A549 (cell line): ENCODE results near the gene HPCA. TPM values are rescaled to one million over a fixed set of nuclear protein-coding genes. Genes with fewer than 3 reads are reported as not detected.
A peak's percentile ranks its signal among the peaks of the same experiment; 100 is the strongest.

Experiments
- ATAC-seq, 2 experiments: fragments of 200-7000 bp in 1 of 2; fragments of >200 bp in 1 of 2; cut with Nextera tagmentation in 1 of 2; cut with Tn5 transposase in 1 of 2; 3 replicates each; pipeline versions ENCODE4 v1.8.0 to v1.9.1; 2018 to 2020; ENCODE audit warnings: mild to moderate bottlenecking in 1 of 2, moderate library complexity in 1 of 2
- CTCF ChIA-PET: fragments of 300-600 bp; sonication (Branson Sonifier 250); formaldehyde crosslinking; extraction: SDS; loops from one replicate; lab custom pipeline; 2021; ENCODE audit warnings: antibody characterized with exemption, inconsistent platforms; lab: Yijun Ruan, JAX
- POLR2A ChIA-PET: fragments of 350-600 bp; formaldehyde crosslinking; extraction: SDS; loops from one replicate; lab custom pipeline; 2021; ENCODE audit warnings: antibody characterized with exemption, inconsistent platforms; lab: Yijun Ruan, JAX
- DNase-seq, 2 experiments: peaks; one replicate each; pipeline versions ENCODE4 v3.0.0 to v3.0.0-alpha.2; 2011 to 2016; ENCODE audit warnings: low read depth in 1 of 2, low spot score in 1 of 2
- FAIRE-seq: peaks from 2 replicates; lab custom pipeline; 2011; peaks lifted over from hg19 to GRCh38; lab: Jason Lieb, UNC
- H3K27ac ChIP-seq, 2 experiments: fragments of >200 bp; sonication (Bioruptor Twin); formaldehyde crosslinking; 3 replicates each; pipeline ENCODE4 v1.5.1; 2016 to 2017
- H3K4me1 ChIP-seq: fragments of >200 bp; sonication (Bioruptor Twin); formaldehyde crosslinking; 3 replicates; pipeline ENCODE4 v1.6.1; 2016
- H3K4me2 ChIP-seq: fragments of >200 bp; sonication (Bioruptor Twin); formaldehyde crosslinking; 3 replicates; pipeline ENCODE4 v1.6.1; 2016
- H3K4me3 ChIP-seq: fragments of >200 bp; sonication (Bioruptor Twin); formaldehyde crosslinking; 3 replicates; pipeline ENCODE4 v1.5.1; 2016
- H3K9me3 ChIP-seq: fragments of >200 bp; sonication (Bioruptor Twin); formaldehyde crosslinking; 3 replicates; pipeline ENCODE4 v1.6.1; 2016
- CHD4 ChIP-seq: fragments of 200-600 bp; sonication (generic); IDR thresholded peaks from 2 replicates; pipeline ENCODE4 v1.6.1; 2016; ENCODE audit warnings: antibody characterized with exemption, mild to moderate bottlenecking, borderline replicate concordance
- EHF ChIP-seq: fragments of 250-450 bp; sonication (Bioruptor Pico); IDR thresholded peaks from 2 replicates; pipeline ENCODE4 v1.5.0; 2020; ENCODE audit warnings: mild to moderate bottlenecking
- EP300 ChIP-seq, 2 experiments: fragments of >200 bp; sonication (Bioruptor Twin); formaldehyde crosslinking; IDR thresholded peaks; 2 replicates in 1 of 2; 3 replicates in 1 of 2; pipeline ENCODE4 v1.6.1; 2016 to 2017
- FOSL2 ChIP-seq, 2 experiments: fragments of 450-650 bp in 1 of 2; fragments of >200 bp in 1 of 2; sonication (Bioruptor Twin) in 1 of 2; formaldehyde crosslinking; IDR thresholded peaks; 2 replicates each; pipeline versions ENCODE4 v1.5.0 to v1.6.1; 2016 to 2020; ENCODE audit warnings: mild to moderate bottlenecking in 1 of 2, moderate library complexity in 1 of 2
- FOXS1 ChIP-seq: fragments of 250-450 bp; sonication (Bioruptor Pico); IDR thresholded peaks from 2 replicates; pipeline ENCODE4 v1.5.0; 2020; ENCODE audit warnings: mild to moderate bottlenecking, moderate library complexity
- GATA3 ChIP-seq: IDR thresholded peaks from 2 replicates; pipeline ENCODE4 v1.6.1; 2012; ENCODE audit warnings: borderline replicate concordance
- HOXA7 ChIP-seq: fragments of 250-450 bp; sonication (Bioruptor Pico); IDR thresholded peaks from 2 replicates; pipeline ENCODE4 v1.5.0; 2020; ENCODE audit warnings: mild to moderate bottlenecking, moderate library complexity
- JUN ChIP-seq, 2 experiments: fragments of >200 bp; sonication (Bioruptor Twin); formaldehyde crosslinking; IDR thresholded peaks; 2 replicates in 1 of 2; 3 replicates in 1 of 2; pipeline ENCODE4 v1.6.1; 2016 to 2017
- JUNB ChIP-seq: fragments of >200 bp; sonication (Bioruptor Twin); formaldehyde crosslinking; IDR thresholded peaks from 2 replicates; pipeline ENCODE4 v1.6.1; 2016
- MYC ChIP-seq: IDR thresholded peaks from 2 replicates; pipeline ENCODE4 v1.6.1; 2012; ENCODE audit warnings: mild to moderate bottlenecking, inconsistent platforms, low read length, improper control_type of control experiment, borderline replicate concordance
- NR3C1 ChIP-seq: fragments of >200 bp; sonication (Bioruptor Twin); formaldehyde crosslinking; IDR thresholded peaks from 3 replicates; pipeline ENCODE4 v1.6.1; 2017
- RARB ChIP-seq: fragments of 250-450 bp; sonication (Bioruptor Pico); IDR thresholded peaks from 2 replicates; pipeline ENCODE4 v1.8.0; 2021; ENCODE audit warnings: mild to moderate bottlenecking, moderate library complexity
- RFX5 ChIP-seq: fragments of 450-650 bp; IDR thresholded peaks from 2 replicates; pipeline ENCODE4 v1.7.1; 2014; ENCODE audit warnings: antibody characterized with exemption, mild to moderate bottlenecking, moderate library complexity
- RNF2 ChIP-seq: fragments of 200-600 bp; sonication (generic); IDR thresholded peaks from 2 replicates; pipeline ENCODE4 v1.6.1; 2016; ENCODE audit warnings: low read depth, mild to moderate bottlenecking, antibody characterized with exemption, moderate library complexity, borderline replicate concordance
- SMC3 ChIP-seq: fragments of >200 bp; sonication (Bioruptor Twin); formaldehyde crosslinking; IDR thresholded peaks from 3 replicates; pipeline ENCODE4 v1.6.1; 2018; ENCODE audit warnings: inconsistent platforms
- WGBS: methylation state at CpG from one replicate; pipeline ENCODE4 v1.1.6; 2017; ENCODE audit errors: missing lambda C conversion rate; 5-methylcytosine and 5-hydroxymethylcytosine counted together
- polyA plus RNA-seq, 4 experiments: library from polyadenylated mRNA; depleted of rRNA in 3 of 4; stranded (reverse); fragments of >200 nt; fragmentation: RNase III in 1 of 4; extraction: RNeasy Plus Mini Kit Qiagen cat#74134 plus additional on column Dnase treatment in 1 of 4; gene quantifications; 2 replicates in 3 of 4; 3 replicates in 1 of 4; pipeline ENCODE4 v1.2.3, GENCODE V29; 2011 to 2017
- TF ChIP-seq, protein P1 (sequence below): fragments of >200 bp; sonication (Bioruptor Twin); formaldehyde crosslinking; IDR thresholded peaks from 3 replicates; pipeline ENCODE4 v1.5.1; 2016

The HPCA gene
- polyA plus RNA-seq, 2 of the 4 experiments (the other 2 are of a cell fraction) = 0.21 to 0.34 TPM

GRCh38 chr1:32886004-32886827 is at the start of gene HPCA (continued):
- TF ChIP-seq FOXS1 (CRISPR knock-in tag) (peak; percentile 88), GATA3 (no peak), NR3C1 (no peak), EHF (peak; percentile 84; the same call in 1 of the 2 replicates)
- TF ChIP-seq, protein P1, sequence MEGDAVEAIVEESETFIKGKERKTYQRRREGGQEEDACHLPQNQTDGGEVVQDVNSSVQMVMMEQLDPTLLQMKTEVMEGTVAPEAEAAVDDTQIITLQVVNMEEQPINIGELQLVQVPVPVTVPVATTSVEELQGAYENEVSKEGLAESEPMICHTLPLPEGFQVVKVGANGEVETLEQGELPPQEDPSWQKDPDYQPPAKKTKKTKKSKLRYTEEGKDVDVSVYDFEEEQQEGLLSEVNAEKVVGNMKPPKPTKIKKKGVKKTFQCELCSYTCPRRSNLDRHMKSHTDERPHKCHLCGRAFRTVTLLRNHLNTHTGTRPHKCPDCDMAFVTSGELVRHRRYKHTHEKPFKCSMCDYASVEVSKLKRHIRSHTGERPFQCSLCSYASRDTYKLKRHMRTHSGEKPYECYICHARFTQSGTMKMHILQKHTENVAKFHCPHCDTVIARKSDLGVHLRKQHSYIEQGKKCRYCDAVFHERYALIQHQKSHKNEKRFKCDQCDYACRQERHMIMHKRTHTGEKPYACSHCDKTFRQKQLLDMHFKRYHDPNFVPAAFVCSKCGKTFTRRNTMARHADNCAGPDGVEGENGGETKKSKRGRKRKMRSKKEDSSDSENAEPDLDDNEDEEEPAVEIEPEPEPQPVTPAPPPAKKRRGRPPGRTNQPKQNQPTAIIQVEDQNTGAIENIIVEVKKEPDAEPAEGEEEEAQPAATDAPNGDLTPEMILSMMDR = peak; percentile 36

- DNase-seq = no peak
- CTCF ChIA-PET = interaction anchor here (0.5 to 1.8 kb wide), 4 partner anchors 18 to 446 kb away, joined by 3 to 6 read pairs (median 4); no protein-coding TSS in a partner anchor
- H3K9me3 ChIP-seq = peaks cover 6% of the 10 kb centered on the region; the same call in 1 of the 3 replicates
- no peak for FAIRE-seq
- TF ChIP-seq, protein P1 = no peak
- TF ChIP-seq HOXA7 (CRISPR knock-in tag) (no peak), RARB (CRISPR knock-in tag) (no peak), MYC (no peak), NR3C1 (no peak), JUNB (no peak), RFX5 (no peak), RNF2 (no peak), JUN (IDR thresholded peaks at IDR 0.05) (no peak)
- TF ChIP-seq, all 56 proteins: peak for 0
- WGBS = 48% methylated on average over 2 of the region's 2 CpGs
- Histone ChIP-seq H3K4me3 (no peak overlapping the region), H3K4me1 (no peaks in the 10 kb centered on the region), H3K27ac (no peak overlapping the region), H3K4me2 (no peak overlapping the region)
- no peak for ATAC-seq
- POLR2A ChIA-PET = no interaction called here
These were observed 37.8 kb upstream of the HPCA start for GRCh38 chr1:32848354-32849063.

DNA sequence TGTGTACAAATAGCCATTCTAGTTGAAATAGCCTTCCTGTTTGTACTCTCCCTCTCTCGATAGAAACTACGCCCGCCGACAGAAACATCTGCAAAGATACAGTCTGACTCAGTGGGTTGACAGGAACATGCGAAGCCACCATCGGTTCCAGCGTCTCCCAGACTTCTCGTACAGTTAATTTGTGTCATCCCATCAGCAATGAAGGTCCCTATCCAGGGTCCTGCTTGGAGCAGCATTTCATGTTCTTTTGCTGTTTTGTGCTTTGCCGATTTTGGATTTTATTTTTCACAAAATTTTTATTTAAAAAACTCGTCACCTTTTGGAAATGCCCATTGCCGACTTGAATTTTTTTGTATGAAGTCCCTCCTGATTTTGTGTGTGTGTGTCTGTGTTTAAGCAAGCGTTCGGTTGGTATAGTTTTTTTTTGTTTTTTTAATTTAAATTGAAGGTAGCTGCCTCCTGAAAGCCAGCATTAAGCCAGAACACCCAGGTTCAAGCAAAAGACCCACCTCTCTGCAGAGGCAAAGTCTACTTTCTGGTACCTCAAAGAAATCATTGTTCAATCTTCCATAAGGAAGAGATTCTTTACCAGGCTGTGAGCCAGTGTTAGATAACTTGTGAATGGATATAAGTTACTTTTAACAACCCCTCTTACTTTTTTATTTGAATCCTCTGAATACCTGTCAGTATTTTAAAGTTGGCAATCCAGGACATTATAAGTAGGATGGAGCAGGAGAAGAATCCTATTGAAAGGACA is 30.3 kb upstream of the HPCA start:
- DNase-seq (no peak), ATAC-seq (no peak), FAIRE-seq (no peak)
- Histone ChIP-seq H3K4me1 (no peaks in the 10 kb centered on the region), H3K4me2 (no peak overlapping the region), H3K4me3 (no peak overlapping the region), H3K9me3 (no peaks in the 10 kb centered on the region), H3K27ac (no peak overlapping the region)
- ChIA-PET POLR2A (no interaction called here), CTCF (no interaction called here)
- WGBS = 94% methylated on average over 13 of the region's 13 CpGs
- TF ChIP-seq SMC3 (no peak), FOSL2 (IDR thresholded peaks at IDR 0.05) (no peak), FOSL2 (CRISPR knock-in tag; IDR thresholded peaks at IDR 0.05) (no peak), RNF2 (no peak), CHD4 (no peak), EP300 (IDR thresholded peaks at IDR 0.05) (no peak)
- TF ChIP-seq, all 56 proteins: peak for 0
